ENCODE data around the gene TMEM59L. TPM values are rescaled to one million over a fixed set of nuclear protein-coding genes. Genes with fewer than 3 reads are reported as not detected.

The TMEM59L gene
- total and polyA plus RNA-seq, 9 of the 15 experiments (the other 6 are each of a cell fraction or from before 2014, with no cell fraction given): 0.37 TPM; not detected in 8

DNA sequence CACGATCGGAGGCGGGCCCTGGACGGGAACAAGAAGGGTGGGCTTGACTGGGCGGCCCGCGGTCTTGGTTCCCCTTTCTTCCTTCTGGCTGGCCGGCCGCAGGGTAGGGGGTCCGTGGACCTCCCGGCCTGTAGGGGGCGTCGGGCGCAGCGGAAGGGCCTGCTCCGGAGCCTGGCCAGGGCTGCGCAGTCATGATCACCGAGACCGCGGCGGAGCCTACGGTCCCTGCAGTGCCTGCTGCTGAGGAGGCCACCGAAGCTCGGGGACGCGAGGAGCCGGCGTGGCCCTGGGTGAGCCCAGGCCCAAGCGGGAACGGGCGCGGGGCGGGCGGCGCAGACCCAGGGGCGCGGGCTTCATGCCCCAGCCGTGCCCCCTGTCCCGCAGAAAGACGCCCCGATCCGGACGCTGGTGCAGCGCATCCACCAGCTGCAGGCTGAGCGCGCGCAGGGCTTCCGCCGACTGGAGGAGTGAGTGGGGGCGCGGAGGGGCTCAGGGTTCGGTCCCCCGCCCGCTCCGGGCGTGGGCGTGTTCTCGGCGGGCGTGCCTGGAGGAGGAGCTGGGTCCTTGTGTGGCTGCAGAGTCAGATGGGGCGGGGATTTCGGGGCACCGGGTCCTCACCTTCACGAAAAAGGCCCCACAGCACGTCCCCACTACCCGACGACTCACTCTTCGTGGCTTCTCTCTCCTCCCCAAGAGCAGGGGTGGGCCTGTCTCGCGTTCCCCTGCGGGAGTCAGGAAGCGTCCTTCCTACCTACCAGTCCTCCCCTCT is 23.9 kb upstream of the TMEM59L start, which contains the start of gene REX1BD (continued):
- no peak for TF ChIP-seq GATA2 (CRISPR knock-in tag; IDR thresholded peaks at IDR 0.05)
- TF ChIP-seq, protein P1, sequence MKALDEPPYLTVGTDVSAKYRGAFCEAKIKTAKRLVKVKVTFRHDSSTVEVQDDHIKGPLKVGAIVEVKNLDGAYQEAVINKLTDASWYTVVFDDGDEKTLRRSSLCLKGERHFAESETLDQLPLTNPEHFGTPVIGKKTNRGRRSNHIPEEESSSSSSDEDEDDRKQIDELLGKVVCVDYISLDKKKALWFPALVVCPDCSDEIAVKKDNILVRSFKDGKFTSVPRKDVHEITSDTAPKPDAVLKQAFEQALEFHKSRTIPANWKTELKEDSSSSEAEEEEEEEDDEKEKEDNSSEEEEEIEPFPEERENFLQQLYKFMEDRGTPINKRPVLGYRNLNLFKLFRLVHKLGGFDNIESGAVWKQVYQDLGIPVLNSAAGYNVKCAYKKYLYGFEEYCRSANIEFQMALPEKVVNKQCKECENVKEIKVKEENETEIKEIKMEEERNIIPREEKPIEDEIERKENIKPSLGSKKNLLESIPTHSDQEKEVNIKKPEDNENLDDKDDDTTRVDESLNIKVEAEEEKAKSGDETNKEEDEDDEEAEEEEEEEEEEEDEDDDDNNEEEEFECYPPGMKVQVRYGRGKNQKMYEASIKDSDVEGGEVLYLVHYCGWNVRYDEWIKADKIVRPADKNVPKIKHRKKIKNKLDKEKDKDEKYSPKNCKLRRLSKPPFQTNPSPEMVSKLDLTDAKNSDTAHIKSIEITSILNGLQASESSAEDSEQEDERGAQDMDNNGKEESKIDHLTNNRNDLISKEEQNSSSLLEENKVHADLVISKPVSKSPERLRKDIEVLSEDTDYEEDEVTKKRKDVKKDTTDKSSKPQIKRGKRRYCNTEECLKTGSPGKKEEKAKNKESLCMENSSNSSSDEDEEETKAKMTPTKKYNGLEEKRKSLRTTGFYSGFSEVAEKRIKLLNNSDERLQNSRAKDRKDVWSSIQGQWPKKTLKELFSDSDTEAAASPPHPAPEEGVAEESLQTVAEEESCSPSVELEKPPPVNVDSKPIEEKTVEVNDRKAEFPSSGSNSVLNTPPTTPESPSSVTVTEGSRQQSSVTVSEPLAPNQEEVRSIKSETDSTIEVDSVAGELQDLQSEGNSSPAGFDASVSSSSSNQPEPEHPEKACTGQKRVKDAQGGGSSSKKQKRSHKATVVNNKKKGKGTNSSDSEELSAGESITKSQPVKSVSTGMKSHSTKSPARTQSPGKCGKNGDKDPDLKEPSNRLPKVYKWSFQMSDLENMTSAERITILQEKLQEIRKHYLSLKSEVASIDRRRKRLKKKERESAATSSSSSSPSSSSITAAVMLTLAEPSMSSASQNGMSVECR (CRISPR knock-in tag; IDR thresholded peaks at IDR 0.05): peak; percentile 86; the same call in 1 of the 2 replicates
- no peak for TF ChIP-seq RBM17 (IDR thresholded peaks at IDR 0.05; ENCODE audit: borderline replicate concordance, low read depth, low read length)
- peak in 1 of 2 experiments; percentile 90; a peak in 2 of 4 replicates for TF ChIP-seq HDAC1 (IDR thresholded peaks at IDR 0.05)
- TF ChIP-seq NFE2L1 (tag; IDR thresholded peaks at IDR 0.05; ENCODE audit: borderline replicate concordance, low read depth): no peak
- TF ChIP-seq PCBP1 (IDR thresholded peaks at IDR 0.05; ENCODE audit: low read depth, low read length, poor library complexity, severe bottlenecking): peak; percentile 97
- TF ChIP-seq, protein P2, sequence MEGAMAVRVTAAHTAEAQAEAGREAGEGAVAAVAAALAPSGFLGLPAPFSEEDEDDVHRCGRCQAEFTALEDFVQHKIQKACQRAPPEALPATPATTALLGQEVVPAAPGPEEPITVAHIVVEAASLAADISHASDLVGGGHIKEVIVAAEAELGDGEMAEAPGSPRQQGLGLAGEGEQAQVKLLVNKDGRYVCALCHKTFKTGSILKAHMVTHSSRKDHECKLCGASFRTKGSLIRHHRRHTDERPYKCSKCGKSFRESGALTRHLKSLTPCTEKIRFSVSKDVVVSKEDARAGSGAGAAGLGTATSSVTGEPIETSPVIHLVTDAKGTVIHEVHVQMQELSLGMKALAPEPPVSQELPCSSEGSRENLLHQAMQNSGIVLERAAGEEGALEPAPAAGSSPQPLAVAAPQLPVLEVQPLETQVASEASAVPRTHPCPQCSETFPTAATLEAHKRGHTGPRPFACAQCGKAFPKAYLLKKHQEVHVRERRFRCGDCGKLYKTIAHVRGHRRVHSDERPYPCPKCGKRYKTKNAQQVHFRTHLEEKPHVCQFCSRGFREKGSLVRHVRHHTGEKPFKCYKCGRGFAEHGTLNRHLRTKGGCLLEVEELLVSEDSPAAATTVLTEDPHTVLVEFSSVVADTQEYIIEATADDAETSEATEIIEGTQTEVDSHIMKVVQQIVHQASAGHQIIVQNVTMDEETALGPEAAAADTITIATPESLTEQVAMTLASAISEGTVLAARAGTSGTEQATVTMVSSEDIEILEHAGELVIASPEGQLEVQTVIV (CRISPR knock-in tag; IDR thresholded peaks at IDR 0.05; ENCODE audit: borderline replicate concordance): no peak
- no peak for TF ChIP-seq RAD51 (IDR thresholded peaks at IDR 0.05; ENCODE audit: borderline replicate concordance, low read depth)
- TF ChIP-seq CBX8 (IDR thresholded peaks at IDR 0.05; ENCODE audit: borderline replicate concordance, extremely low read depth, low read depth, low read length, poor library complexity, severe bottlenecking): no peak
- no peak; the same call in 1 of the 2 replicates for TF ChIP-seq RUNX1 (IDR thresholded peaks at IDR 0.05; ENCODE audit: low read depth)
- no peak for TF ChIP-seq ZNF77 (CRISPR knock-in tag; IDR thresholded peaks at IDR 0.05)
- no peak for TF ChIP-seq FOS (IDR thresholded peaks at IDR 0.05; ENCODE audit: extremely low read depth, insufficient read length)
- no peak for TF ChIP-seq SMC3 (conservative IDR thresholded peaks at IDR 0.05; ENCODE audit: insufficient read depth, low read depth, low read length)
- TF ChIP-seq TEAD2 (tag; IDR thresholded peaks at IDR 0.05): no peak
- TF ChIP-seq ZNF124 (CRISPR knock-in tag; IDR thresholded peaks at IDR 0.05): no peak
- TF ChIP-seq ZNF217 (CRISPR knock-in tag; IDR thresholded peaks at IDR 0.05): no peak
- no peak for TF ChIP-seq HEY1 (CRISPR knock-in tag; IDR thresholded peaks at IDR 0.05; ENCODE audit: borderline replicate concordance)
- TF ChIP-seq CCAR2 (IDR thresholded peaks at IDR 0.05; ENCODE audit: low read depth, low read length): no peak
- TF ChIP-seq ERF (CRISPR knock-in tag; IDR thresholded peaks at IDR 0.05): no peak
- TF ChIP-seq CHD1 (IDR thresholded peaks at IDR 0.05; ENCODE audit: low read length): peak; percentile 92
- no peak for TF ChIP-seq PYGO2 (tag; IDR thresholded peaks at IDR 0.05)
